ENCODE data around the gene ELMO3.

The ELMO3 gene

GRCh38 chr16:67230809-67231660 lies 32.1 kb downstream of the ELMO3 start:
- Histone ChIP-seq H3K27me3 (ENCODE audit: control insufficient read depth in 2 of 2, insufficient read depth in 2 of 2, low read length in 2 of 2) (no peaks in the 10 kb centered on the region), H3K4me3 (ENCODE audit: low read length in 2 of 2) (no peak overlapping the region), H3K9ac (ENCODE audit: low read depth in 1 of 2, low read length in 2 of 2) (no peak overlapping the region), H3K9me3 (ENCODE audit: control insufficient read depth in 2 of 2, low read length in 2 of 2) (no peaks in the 10 kb centered on the region), H3K4me1 (ENCODE audit: control insufficient read depth in 2 of 2, insufficient read depth in 2 of 2, low read length in 2 of 2) (peaks cover 10 to 15% of the 10 kb centered on the region in 2 donors), H3K27ac (ENCODE audit: low read depth in 2 of 2, low read length in 2 of 2) (no peak overlapping the region), H3K36me3 (ENCODE audit: control insufficient read depth in 2 of 2, insufficient read depth in 2 of 2, low read length in 2 of 2) (peaks cover 47 to 65% of the 10 kb centered on the region in 2 donors)

GRCh38 chr16:67233596-67233995 lies 34.7 kb downstream of the ELMO3 start:
- Histone ChIP-seq H3K9me3 (ENCODE audit: control insufficient read depth in 2 of 2, low read length in 2 of 2) (no peaks in the 10 kb centered on the region), H3K9ac (ENCODE audit: low read depth in 1 of 2, low read length in 2 of 2) (no peak overlapping the region), H3K4me3 (ENCODE audit: low read length in 2 of 2) (no peak overlapping the region), H3K27me3 (ENCODE audit: control insufficient read depth in 2 of 2, insufficient read depth in 2 of 2, low read length in 2 of 2) (no peaks in the 10 kb centered on the region), H3K27ac (ENCODE audit: low read depth in 2 of 2, low read length in 2 of 2) (no peak overlapping the region), H3K4me1 (ENCODE audit: control insufficient read depth in 2 of 2, insufficient read depth in 2 of 2, low read length in 2 of 2) (no peaks in the 10 kb centered on the region), H3K36me3 (ENCODE audit: control insufficient read depth in 2 of 2, insufficient read depth in 2 of 2, low read length in 2 of 2) (peaks cover 59 to 80% of the 10 kb centered on the region in 2 donors)

GRCh38 chr16:67234180-67234597 lies 35.3 kb downstream of the ELMO3 start:
- H3K36me3 ChIP-seq (ENCODE audit: control insufficient read depth in 2 of 2, insufficient read depth in 2 of 2, low read length in 2 of 2) = peaks cover 59 to 80% of the 10 kb centered on the region in 2 donors
- H3K9me3 ChIP-seq (ENCODE audit: control insufficient read depth in 2 of 2, low read length in 2 of 2) = no peaks in the 10 kb centered on the region
- H3K27ac ChIP-seq (ENCODE audit: low read depth in 2 of 2, low read length in 2 of 2) = no peak overlapping the region

GRCh38 chr16:67235816-67236562 lies 37.1 kb downstream of the ELMO3 start:
- Histone ChIP-seq H3K4me3 (ENCODE audit: low read length in 2 of 2) (no peak overlapping the region), H3K27me3 (ENCODE audit: control insufficient read depth in 2 of 2, insufficient read depth in 2 of 2, low read length in 2 of 2) (no peaks in the 10 kb centered on the region), H3K27ac (ENCODE audit: low read depth in 2 of 2, low read length in 2 of 2) (no peak overlapping the region), H3K9me3 (ENCODE audit: control insufficient read depth in 2 of 2, low read length in 2 of 2) (no peaks in the 10 kb centered on the region), H3K36me3 (ENCODE audit: control insufficient read depth in 2 of 2, insufficient read depth in 2 of 2, low read length in 2 of 2) (peaks cover 47 to 67% of the 10 kb centered on the region in 2 donors), H3K9ac (ENCODE audit: low read depth in 1 of 2, low read length in 2 of 2) (no peak overlapping the region), H3K4me1 (ENCODE audit: control insufficient read depth in 2 of 2, insufficient read depth in 2 of 2, low read length in 2 of 2) (peaks cover 5 to 6% of the 10 kb centered on the region in 2 donors)

More at GRCh38 chr16:67234180-67234597, 35.3 kb downstream of the ELMO3 start:
- H3K9ac ChIP-seq (ENCODE audit: low read depth in 1 of 2, low read length in 2 of 2) = no peak overlapping the region
- H3K4me3 ChIP-seq (ENCODE audit: low read length in 2 of 2) = no peak overlapping the region
- H3K4me1 ChIP-seq (ENCODE audit: control insufficient read depth in 2 of 2, insufficient read depth in 2 of 2, low read length in 2 of 2) = no peaks in the 10 kb centered on the region
- no peaks in the 10 kb centered on the region for H3K27me3 ChIP-seq (ENCODE audit: control insufficient read depth in 2 of 2, insufficient read depth in 2 of 2, low read length in 2 of 2)

GRCh38 chr16:67236563-67237395 lies 37.8 kb downstream of the ELMO3 start:
- Histone ChIP-seq H3K27ac (ENCODE audit: low read depth in 2 of 2, low read length in 2 of 2) (no peak overlapping the region), H3K4me1 (ENCODE audit: control insufficient read depth in 2 of 2, insufficient read depth in 2 of 2, low read length in 2 of 2) (peaks cover 12 to 14% of the 10 kb centered on the region in 2 donors), H3K9me3 (ENCODE audit: control insufficient read depth in 2 of 2, low read length in 2 of 2) (no peaks in the 10 kb centered on the region), H3K9ac (ENCODE audit: low read depth in 1 of 2, low read length in 2 of 2) (no peak overlapping the region), H3K4me3 (ENCODE audit: low read length in 2 of 2) (no peak overlapping the region), H3K27me3 (ENCODE audit: control insufficient read depth in 2 of 2, insufficient read depth in 2 of 2, low read length in 2 of 2) (no peaks in the 10 kb centered on the region), H3K36me3 (ENCODE audit: control insufficient read depth in 2 of 2, insufficient read depth in 2 of 2, low read length in 2 of 2) (peaks cover 39 to 59% of the 10 kb centered on the region in 2 donors)

- H3K36me3 ChIP-seq (ENCODE audit: control insufficient read depth in 2 of 2, insufficient read depth in 2 of 2, low read length in 2 of 2) = peaks cover 37 to 55% of the 10 kb centered on the region in 2 donors
- no peak overlapping the region for H3K27ac ChIP-seq (ENCODE audit: low read depth in 2 of 2, low read length in 2 of 2)
- no peak overlapping the region for H3K4me3 ChIP-seq (ENCODE audit: low read length in 2 of 2)
- no peaks in the 10 kb centered on the region for H3K9me3 ChIP-seq (ENCODE audit: control insufficient read depth in 2 of 2, low read length in 2 of 2)
- peaks cover 20 to 23% of the 10 kb centered on the region in 2 donors for H3K4me1 ChIP-seq (ENCODE audit: control insufficient read depth in 2 of 2, insufficient read depth in 2 of 2, low read length in 2 of 2)
- H3K27me3 ChIP-seq (ENCODE audit: control insufficient read depth in 2 of 2, insufficient read depth in 2 of 2, low read length in 2 of 2) = no peaks in the 10 kb centered on the region
- H3K9ac ChIP-seq (ENCODE audit: low read depth in 1 of 2, low read length in 2 of 2) = no peak overlapping the region
Observed at GRCh38 chr16:67237396-67238277, 38.7 kb downstream of the ELMO3 start.

- H3K27me3 ChIP-seq (ENCODE audit: control insufficient read depth in 2 of 2, insufficient read depth in 2 of 2, low read length in 2 of 2) = no peaks in the 10 kb centered on the region
- H3K4me1 ChIP-seq (ENCODE audit: control insufficient read depth in 2 of 2, insufficient read depth in 2 of 2, low read length in 2 of 2) = peaks cover 21 to 23% of the 10 kb centered on the region in 2 donors
- no peak overlapping the region for H3K27ac ChIP-seq (ENCODE audit: low read depth in 2 of 2, low read length in 2 of 2)
- peaks cover 36 to 55% of the 10 kb centered on the region in 2 donors for H3K36me3 ChIP-seq (ENCODE audit: control insufficient read depth in 2 of 2, insufficient read depth in 2 of 2, low read length in 2 of 2)
- H3K4me3 ChIP-seq (ENCODE audit: low read length in 2 of 2) = no peak overlapping the region
- no peak overlapping the region for H3K9ac ChIP-seq (ENCODE audit: low read depth in 1 of 2, low read length in 2 of 2)
- no peaks in the 10 kb centered on the region for H3K9me3 ChIP-seq (ENCODE audit: control insufficient read depth in 2 of 2, low read length in 2 of 2)
Observed at GRCh38 chr16:67238278-67238575, 39.3 kb downstream of the ELMO3 start.

GRCh38 chr16:67238806-67239470 lies 40.0 kb downstream of the ELMO3 start:
- no peak overlapping the region for H3K4me3 ChIP-seq (ENCODE audit: low read length in 2 of 2)
- no peak overlapping the region for H3K27ac ChIP-seq (ENCODE audit: low read depth in 2 of 2, low read length in 2 of 2)
- no peaks in the 10 kb centered on the region for H3K27me3 ChIP-seq (ENCODE audit: control insufficient read depth in 2 of 2, insufficient read depth in 2 of 2, low read length in 2 of 2)
- peaks cover 32 to 49% of the 10 kb centered on the region in 2 donors for H3K36me3 ChIP-seq (ENCODE audit: control insufficient read depth in 2 of 2, insufficient read depth in 2 of 2, low read length in 2 of 2)
- H3K9ac ChIP-seq (ENCODE audit: low read depth in 1 of 2, low read length in 2 of 2) = no peak overlapping the region
- no peaks in the 10 kb centered on the region for H3K9me3 ChIP-seq (ENCODE audit: control insufficient read depth in 2 of 2, low read length in 2 of 2)
- peaks cover 26 to 29% of the 10 kb centered on the region in 2 donors for H3K4me1 ChIP-seq (ENCODE audit: control insufficient read depth in 2 of 2, insufficient read depth in 2 of 2, low read length in 2 of 2)

- no peak overlapping the region for H3K4me3 ChIP-seq (ENCODE audit: low read length in 2 of 2)
- H3K27ac ChIP-seq (ENCODE audit: low read depth in 2 of 2, low read length in 2 of 2) = peak overlapping the region; percentile 95 to 97
- H3K4me1 ChIP-seq (ENCODE audit: control insufficient read depth in 2 of 2, insufficient read depth in 2 of 2, low read length in 2 of 2) = peaks cover 40 to 44% of the 10 kb centered on the region in 2 donors
- H3K36me3 ChIP-seq (ENCODE audit: control insufficient read depth in 2 of 2, insufficient read depth in 2 of 2, low read length in 2 of 2) = peaks cover 32 to 36% of the 10 kb centered on the region in 2 donors
- H3K9ac ChIP-seq (ENCODE audit: low read depth in 1 of 2, low read length in 2 of 2) = peak overlapping the region in 1 of 2 donors; percentile 53
- no peaks in the 10 kb centered on the region for H3K9me3 ChIP-seq (ENCODE audit: control insufficient read depth in 2 of 2, low read length in 2 of 2)
- no peaks in the 10 kb centered on the region for H3K27me3 ChIP-seq (ENCODE audit: control insufficient read depth in 2 of 2, insufficient read depth in 2 of 2, low read length in 2 of 2)
Observed at GRCh38 chr16:67240506-67240905, 41.6 kb downstream of the ELMO3 start.
